HL-60 (cell line): ENCODE data around the gene PLSCR3.

Experiments used
- DNase-seq, 2 experiments: peaks; one replicate each; pipeline ENCODE4 v3.0.0-alpha.2; 2010 to 2020; ENCODE audit warnings: low read depth in 1 of 2, low spot score in 1 of 2
- H3K27ac ChIP-seq: fragments of 250-450 bp; sonication (Bioruptor Pico); replicated peaks from 2 replicates; pipeline ENCODE4 v1.5.1; 2020; ENCODE audit warnings: mild to moderate bottlenecking, moderate library complexity
- H3K27me3 ChIP-seq: fragments of 250-450 bp; sonication (Bioruptor Pico); 2 replicates; pipeline ENCODE4 v1.5.1; 2021; ENCODE audit warnings: mild to moderate bottlenecking, moderate library complexity; ENCODE audit not compliant: insufficient read depth, poor library complexity, severe bottlenecking
- H3K4me3 ChIP-seq: replicated peaks from 2 replicates; pipeline ENCODE4 v1.5.1; 2011; ENCODE audit warnings: mild to moderate bottlenecking, control low read depth, low read length; ENCODE audit not compliant: insufficient read depth
- CTCF ChIP-seq: IDR thresholded peaks from one replicate; pipeline ENCODE4 v1.5.1; 2011; ENCODE audit warnings: low read length, control low read depth, inconsistent platforms; ENCODE audit not compliant: insufficient read depth
- GABPA ChIP-seq: IDR thresholded peaks from 2 replicates; pipeline ENCODE4 v1.6.1; 2012; ENCODE audit warnings: low read depth
- POLR2AphosphoS5 ChIP-seq: IDR thresholded peaks from 2 replicates; pipeline ENCODE4 v1.6.1; 2012; ENCODE audit warnings: low read depth
- REST ChIP-seq: IDR thresholded peaks from 2 replicates; pipeline ENCODE4 v1.6.1; 2012; ENCODE audit warnings: low read depth; ENCODE audit not compliant: insufficient replicate concordance
- SPI1 ChIP-seq: IDR thresholded peaks from 2 replicates; pipeline ENCODE4 v1.6.1; 2012; ENCODE audit warnings: low read depth, mild to moderate bottlenecking, borderline replicate concordance

Gene PLSCR3

GRCh38 chr17:7417056-7417655 lies 22.8 kb upstream of the PLSCR3 start:
- no peak for DNase-seq
- TF ChIP-seq CTCF (no peak), GABPA (no peak), POLR2AphosphoS5 (no peak), REST (no peak), SPI1 (no peak)
- no peak overlapping the region for H3K4me3 ChIP-seq
- no peaks in the 10 kb centered on the region for H3K27me3 ChIP-seq
- no peak overlapping the region for H3K27ac ChIP-seq

DNA sequence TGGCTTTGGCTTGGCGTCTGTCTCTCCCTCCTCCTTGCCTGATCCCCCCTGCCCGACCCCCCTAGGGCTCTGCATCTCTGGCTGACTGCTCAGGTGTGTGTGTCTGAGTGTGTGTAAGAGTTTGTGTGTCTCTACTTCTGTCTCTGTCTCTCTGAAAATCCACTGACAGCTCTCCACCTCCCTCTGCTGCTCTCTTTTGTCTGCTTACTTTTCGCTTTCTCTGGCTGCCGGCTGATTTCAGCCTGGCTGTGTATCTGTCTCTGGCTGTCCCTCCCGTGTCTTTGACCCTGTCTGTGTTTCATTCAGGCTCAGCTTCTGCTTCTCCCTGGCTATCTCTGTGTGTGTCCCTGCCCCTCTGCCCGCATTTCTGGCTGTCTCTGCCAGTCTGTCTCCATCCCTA lies 22.0 kb upstream of the PLSCR3 start:
- Histone ChIP-seq H3K27ac (no peak overlapping the region), H3K27me3 (no peaks in the 10 kb centered on the region), H3K4me3 (no peak overlapping the region)
- no peak for DNase-seq
- TF ChIP-seq SPI1 = no peak
- TF ChIP-seq REST = no peak
- no peak for TF ChIP-seq GABPA
- TF ChIP-seq POLR2AphosphoS5 = no peak
- no peak for TF ChIP-seq CTCF

DNA sequence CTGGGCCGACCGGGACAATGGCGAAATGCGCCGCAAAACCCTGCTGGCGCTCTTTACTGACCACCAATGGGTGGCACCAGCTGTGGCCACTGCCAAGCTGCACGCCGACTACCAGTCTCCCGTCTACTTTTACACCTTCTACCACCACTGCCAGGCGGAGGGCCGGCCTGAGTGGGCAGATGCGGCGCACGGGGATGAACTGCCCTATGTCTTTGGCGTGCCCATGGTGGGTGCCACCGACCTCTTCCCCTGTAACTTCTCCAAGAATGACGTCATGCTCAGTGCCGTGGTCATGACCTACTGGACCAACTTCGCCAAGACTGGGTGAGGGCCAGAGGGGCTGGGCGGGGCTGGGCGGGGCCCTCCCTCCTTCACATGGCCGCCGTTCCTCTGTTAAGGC lies 21.5 kb upstream of the PLSCR3 start:
- no peak for DNase-seq
- H3K27ac ChIP-seq = no peak overlapping the region
- TF ChIP-seq GABPA = no peak
- TF ChIP-seq SPI1 = no peak
- TF ChIP-seq REST = no peak
- TF ChIP-seq POLR2AphosphoS5 = no peak
- TF ChIP-seq CTCF = no peak
- H3K4me3 ChIP-seq = no peak overlapping the region
- no peaks in the 10 kb centered on the region for H3K27me3 ChIP-seq
